8988T (cell line): Measurements from ENCODE around the gene GBX2.

Experiments used
- DNase-seq: peaks from one replicate; pipeline ENCODE4 v3.0.0; 2011

GBX2 gene

GRCh38 chr2:236180831-236181453 is 12.8 kb upstream of the GBX2 start:
- peak; percentile 56 for DNase-seq

- peak; percentile 55 for DNase-seq
Measured at GRCh38 chr2:236180076-236180816, 12.1 kb upstream of the GBX2 start.

- DNase-seq = peak; percentile 34
Measured at GRCh38 chr2:236179236-236180075, 11.3 kb upstream of the GBX2 start.

GRCh38 chr2:236178890-236179235 is 10.7 kb upstream of the GBX2 start:
- no peak for DNase-seq

GRCh38 chr2:236177967-236178889 is 10.0 kb upstream of the GBX2 start:
- DNase-seq = no peak

- no peak for DNase-seq
Measured at GRCh38 chr2:236177604-236177966, 9.4 kb upstream of the GBX2 start.

GRCh38 chr2:236176951-236177350 is 8.8 kb upstream of the GBX2 start:
- DNase-seq = no peak

- DNase-seq = peak; percentile 88
Measured at GRCh38 chr2:236176417-236176816, 8.2 kb upstream of the GBX2 start.

GRCh38 chr2:236175548-236176150 is 7.5 kb upstream of the GBX2 start:
- peak; percentile 73 for DNase-seq

GRCh38 chr2:236173729-236174607 is 5.8 kb upstream of the GBX2 start:
- peak; percentile 31 for DNase-seq

- DNase-seq = no peak
Measured at GRCh38 chr2:236173036-236173728, 5.0 kb upstream of the GBX2 start.

- peak; percentile 26 for DNase-seq
Measured at GRCh38 chr2:236172255-236173035, 4.3 kb upstream of the GBX2 start.

GRCh38 chr2:236171680-236172254 is 3.6 kb upstream of the GBX2 start:
- DNase-seq = no peak

- DNase-seq = no peak
Measured at GRCh38 chr2:236171181-236171679, 3.0 kb upstream of the GBX2 start.

- DNase-seq = no peak
Measured at GRCh38 chr2:236170590-236171165, 2.5 kb upstream of the GBX2 start.

- DNase-seq = peak; percentile 24
Measured at GRCh38 chr2:236169741-236170589, 1.8 kb upstream of the GBX2 start.

GRCh38 chr2:236169151-236169721 is 1.1 kb upstream of the GBX2 start:
- DNase-seq = no peak
